ENCODE results near the gene STX11. TPM values are rescaled to one million over a fixed set of nuclear protein-coding genes. Genes with fewer than 3 reads are reported as not detected.
A peak's percentile ranks its signal among the peaks of the same experiment; 100 is the strongest.

The STX11 gene
- total and polyA plus RNA-seq, 10 of the 15 experiments (the other 5 are each of a cell fraction or from before 2014, with no cell fraction given): 0.66 to 38.1 (median 19.8) TPM

GRCh38 chr6:144153260-144153659 is 2.9 kb downstream of the STX11 start (continued):
- TF ChIP-seq IRF5 (IDR thresholded peaks at IDR 0.05; ENCODE audit: borderline replicate concordance) (no peak), POLR2AphosphoS5 (IDR thresholded peaks at IDR 0.05; ENCODE audit: low read length) (0 out of 2 replicates have a peak, but pooled peaks have one; percentile 30), CUX1 (IDR thresholded peaks at IDR 0.05; ENCODE audit: insufficient replicate concordance, low read depth, low read length) (no peak), DPF2 (IDR thresholded peaks at IDR 0.05) (no peak), SREBF1 (IDR thresholded peaks at IDR 0.05; ENCODE audit: low read length) (no peak), CBX5 (IDR thresholded peaks at IDR 0.05; ENCODE audit: low read depth) (no peak), RAD51 (IDR thresholded peaks at IDR 0.05) (no peak), ETV6 (conservative IDR thresholded peaks at IDR 0.05 in 1 of 2, IDR thresholded peaks at IDR 0.05 in 1 of 2; ENCODE audit: borderline replicate concordance in 1 of 2, low read depth in 1 of 2) (no peak), SKIL (IDR thresholded peaks at IDR 0.05; ENCODE audit: low read depth, poor library complexity, severe bottlenecking) (no peak), ZNF24 (IDR thresholded peaks at IDR 0.05) (0 out of 2 replicates have a peak, but pooled peaks have one; percentile 9), E2F4 (IDR thresholded peaks at IDR 0.05; ENCODE audit: low read depth, low read length) (no peak), BRCA1 (IDR thresholded peaks at IDR 0.05; ENCODE audit: low read depth, low read length) (no peak), HSF1 (IDR thresholded peaks at IDR 0.05; ENCODE audit: low read depth, low read length) (no peak), NFIC (IDR thresholded peaks at IDR 0.05; ENCODE audit: low read depth, low read length) (no peak), STAT3 (IDR thresholded peaks at IDR 0.05; ENCODE audit: low read depth, low read length) (no peak), CREB1 (IDR thresholded peaks at IDR 0.05; ENCODE audit: low read depth) (no peak), CHD1 (IDR thresholded peaks at IDR 0.05; ENCODE audit: low read depth, low read length) (no peak), POLR2A (IDR thresholded peaks at IDR 0.05; ENCODE audit: low read depth, low read length) (no peak)

Data from GM12878 (cell line).